ENCODE measurements around the gene AMOTL1.

Gene AMOTL1

DNA sequence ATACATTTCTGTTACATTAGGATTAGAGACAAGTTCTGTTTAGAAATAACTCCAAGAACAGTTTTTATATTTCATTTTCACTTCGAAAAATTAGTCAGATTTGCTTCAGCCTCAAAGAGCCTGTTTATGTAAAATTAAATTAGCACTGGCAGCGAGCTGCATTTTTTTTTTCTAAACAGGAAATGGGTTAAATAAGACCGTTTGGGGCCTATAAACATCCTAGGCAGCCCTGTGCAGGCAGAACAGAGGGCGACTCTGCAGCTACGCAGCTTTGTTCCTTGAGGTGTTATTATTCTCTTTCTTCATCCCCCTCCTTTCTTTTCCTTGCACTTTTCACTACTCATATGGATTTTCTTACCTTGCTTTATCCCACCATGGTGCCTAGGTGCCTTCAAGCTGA lies 156.5 kb downstream of the AMOTL1 start:
- TF ChIP-seq, protein P1, sequence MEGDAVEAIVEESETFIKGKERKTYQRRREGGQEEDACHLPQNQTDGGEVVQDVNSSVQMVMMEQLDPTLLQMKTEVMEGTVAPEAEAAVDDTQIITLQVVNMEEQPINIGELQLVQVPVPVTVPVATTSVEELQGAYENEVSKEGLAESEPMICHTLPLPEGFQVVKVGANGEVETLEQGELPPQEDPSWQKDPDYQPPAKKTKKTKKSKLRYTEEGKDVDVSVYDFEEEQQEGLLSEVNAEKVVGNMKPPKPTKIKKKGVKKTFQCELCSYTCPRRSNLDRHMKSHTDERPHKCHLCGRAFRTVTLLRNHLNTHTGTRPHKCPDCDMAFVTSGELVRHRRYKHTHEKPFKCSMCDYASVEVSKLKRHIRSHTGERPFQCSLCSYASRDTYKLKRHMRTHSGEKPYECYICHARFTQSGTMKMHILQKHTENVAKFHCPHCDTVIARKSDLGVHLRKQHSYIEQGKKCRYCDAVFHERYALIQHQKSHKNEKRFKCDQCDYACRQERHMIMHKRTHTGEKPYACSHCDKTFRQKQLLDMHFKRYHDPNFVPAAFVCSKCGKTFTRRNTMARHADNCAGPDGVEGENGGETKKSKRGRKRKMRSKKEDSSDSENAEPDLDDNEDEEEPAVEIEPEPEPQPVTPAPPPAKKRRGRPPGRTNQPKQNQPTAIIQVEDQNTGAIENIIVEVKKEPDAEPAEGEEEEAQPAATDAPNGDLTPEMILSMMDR (conservative IDR thresholded peaks at IDR 0.05; ENCODE audit: control insufficient read depth, insufficient read depth, low read depth, low read length), result no peak
- no peak overlapping the region for H3K4me3 ChIP-seq (ENCODE audit: control insufficient read depth, low read depth, low read length)
- DNase-seq (ENCODE audit: low read depth), result no peak

DNA sequence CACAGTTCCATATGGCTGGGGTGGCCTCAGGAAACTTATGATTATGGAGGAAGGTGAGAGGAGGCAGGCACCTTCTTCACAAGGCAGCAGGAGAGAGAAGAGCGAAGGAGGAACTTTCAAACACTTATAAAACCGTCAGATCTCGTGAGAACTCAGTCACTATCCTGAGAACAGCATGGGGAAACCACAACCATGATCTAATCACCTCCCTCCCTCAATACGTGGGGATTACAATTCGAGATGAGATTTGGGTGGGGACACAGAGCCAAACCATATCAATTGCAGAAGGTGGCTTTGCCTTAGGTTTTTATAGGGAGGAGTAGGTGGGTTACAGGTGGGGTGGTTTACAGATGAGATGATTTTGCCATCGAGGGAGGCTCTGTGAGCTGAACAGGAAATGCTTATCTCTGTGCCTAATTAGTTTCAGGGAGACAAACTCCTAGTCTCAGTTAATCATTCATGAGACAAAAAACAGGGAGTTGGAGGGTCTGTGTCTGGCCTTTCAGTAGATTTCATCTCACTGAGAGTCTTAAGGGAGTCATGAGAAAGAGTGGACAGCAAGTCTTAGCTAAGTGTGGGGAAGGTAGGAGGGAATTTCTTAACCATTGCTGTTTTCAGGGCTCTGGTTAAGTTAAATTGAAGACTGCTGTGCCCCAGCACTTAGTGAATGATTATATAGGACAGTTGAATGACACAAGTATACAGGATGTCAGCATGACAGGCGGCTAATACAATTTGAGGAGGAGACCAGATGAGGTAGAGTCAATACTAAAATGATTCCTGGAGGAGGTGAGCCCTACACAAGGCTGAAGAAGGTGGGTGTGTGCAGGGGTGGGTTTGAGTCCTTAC lies 157.5 kb downstream of the AMOTL1 start:
- H3K4me3 ChIP-seq (ENCODE audit: control insufficient read depth, low read depth, low read length), result no peak overlapping the region
- TF ChIP-seq, protein P1 (conservative IDR thresholded peaks at IDR 0.05; ENCODE audit: control insufficient read depth, insufficient read depth, low read depth, low read length), result no peak
- no peak for DNase-seq (ENCODE audit: low read depth)

DNA sequence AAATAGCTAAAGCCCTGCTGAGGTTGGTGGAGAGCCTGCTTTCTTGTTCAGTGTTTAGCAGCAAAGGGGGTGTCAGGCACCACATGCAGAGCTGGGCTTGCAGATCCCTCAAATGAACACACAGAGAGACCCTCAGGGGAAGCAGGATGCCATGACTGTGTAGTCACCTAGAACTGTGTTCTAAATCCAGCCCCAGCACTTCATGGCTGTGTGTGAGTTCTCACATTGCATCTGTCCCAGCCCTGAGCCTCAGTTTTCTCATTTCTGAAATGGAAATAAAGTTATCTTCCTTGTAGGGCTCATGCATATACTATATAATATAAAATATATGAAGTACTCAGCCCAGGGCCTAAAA lies 158.1 kb downstream of the AMOTL1 start:
- TF ChIP-seq, protein P1 (conservative IDR thresholded peaks at IDR 0.05; ENCODE audit: control insufficient read depth, insufficient read depth, low read depth, low read length), result no peak
- H3K4me3 ChIP-seq (ENCODE audit: control insufficient read depth, low read depth, low read length), result no peak overlapping the region
- peak; percentile 39 for DNase-seq (ENCODE audit: low read depth)

Measured in fibroblast of mammary gland (primary cell).